K562 (cell line): ENCODE data around the gene NUDT22. TPM values are rescaled to one million over a fixed set of nuclear protein-coding genes. Genes with fewer than 3 reads are reported as not detected.

Source experiments
- BRD9 ChIP-seq: fragments of 450-650 bp; IDR thresholded peaks from 2 replicates; pipeline ENCODE4 v1.6.1; 2018; ENCODE audit warnings: low read depth; ENCODE audit not compliant: partially characterized antibody
- CBFA2T3 ChIP-seq: fragments of 450-650 bp; IDR thresholded peaks from 2 replicates; pipeline ENCODE4 v1.6.1; 2017
- CBX3 ChIP-seq, 2 experiments: IDR thresholded peaks; 1 replicate in 1 of 2; 2 replicates in 1 of 2; pipeline ENCODE4 v1.6.1; 2012; ENCODE audit warnings: inconsistent platforms in 2 of 2, low read length in 2 of 2, borderline replicate concordance in 1 of 2, control low read depth in 1 of 2
- CHD2 ChIP-seq: IDR thresholded peaks from 2 replicates; pipeline ENCODE4 v1.6.1; 2011; ENCODE audit warnings: low read depth, low read length
- CREM ChIP-seq: IDR thresholded peaks from 2 replicates; pipeline ENCODE4 v1.6.1; 2014; ENCODE audit warnings: antibody characterized with exemption, low read depth
- EGR1 ChIP-seq: fragments of 450-650 bp; conservative IDR thresholded peaks from 2 replicates; pipeline ENCODE4 v1.6.1; 2017; ENCODE audit warnings: mild to moderate bottlenecking
- EWSR1 ChIP-seq: fragments of 450-650 bp; IDR thresholded peaks from 2 replicates; pipeline ENCODE4 v1.6.1; 2018; ENCODE audit warnings: borderline replicate concordance, mild to moderate bottlenecking, low read depth, moderate library complexity; ENCODE audit not compliant: partially characterized antibody
- GABPB1 ChIP-seq: sonication (generic); formaldehyde crosslinking; IDR thresholded peaks from 2 replicates; pipeline ENCODE4 v1.8.0; 2022; ENCODE audit warnings: mild to moderate bottlenecking, missing genetic modification reagents
- GATA2 ChIP-seq: sonication (generic); formaldehyde crosslinking; IDR thresholded peaks from 2 replicates; pipeline ENCODE4 v1.4.0; 2020; ENCODE audit warnings: mild to moderate bottlenecking, missing genetic modification reagents
- JUNB ChIP-seq: fragments of 450-650 bp; formaldehyde crosslinking; conservative IDR thresholded peaks from 2 replicates; pipeline ENCODE4 v1.4.0; 2020; ENCODE audit warnings: mild to moderate bottlenecking
- KAT8 ChIP-seq: fragments of 450-650 bp; IDR thresholded peaks from 2 replicates; pipeline ENCODE4 v1.6.1; 2016; ENCODE audit warnings: low read depth, mild to moderate bottlenecking
- MTA2 ChIP-seq: fragments of 450-650 bp; IDR thresholded peaks from 2 replicates; pipeline ENCODE4 v1.6.1; 2016; ENCODE audit warnings: low read depth
- NFYB ChIP-seq: IDR thresholded peaks from 2 replicates; pipeline ENCODE4 v1.6.1; 2011; ENCODE audit warnings: mild to moderate bottlenecking, moderate library complexity; ENCODE audit not compliant: insufficient read length; ENCODE audit errors: extremely low read depth
- PCBP2 ChIP-seq: fragments of 200-400 bp; formaldehyde crosslinking; IDR thresholded peaks from 2 replicates; pipeline ENCODE4 v1.6.1; 2018; ENCODE audit warnings: low read length, low read depth, mild to moderate bottlenecking, moderate library complexity; ENCODE audit not compliant: poor library complexity, severe bottlenecking
- POLR2A ChIP-seq: fragments of 450-650 bp; conservative IDR thresholded peaks from 2 replicates; pipeline ENCODE4 v1.6.1; 2016
- POLR2G ChIP-seq: fragments of 200-400 bp; formaldehyde crosslinking; IDR thresholded peaks from 2 replicates; pipeline ENCODE4 v1.6.1; 2017; ENCODE audit warnings: low read depth, mild to moderate bottlenecking, antibody characterized with exemption, low read length, moderate library complexity
- PPARD ChIP-seq: fragments of 250-450 bp; sonication (Bioruptor Pico); IDR thresholded peaks from 2 replicates; pipeline ENCODE4 v1.8.0; 2022; ENCODE audit warnings: inconsistent platforms, mild to moderate bottlenecking, moderate library complexity
- RBM22 ChIP-seq: fragments of 200-400 bp; formaldehyde crosslinking; IDR thresholded peaks from 2 replicates; pipeline ENCODE4 v1.6.1; 2018; ENCODE audit warnings: low read length, low read depth; ENCODE audit not compliant: poor library complexity, severe bottlenecking
- RCOR1 ChIP-seq, 2 experiments: IDR thresholded peaks; 2 replicates each; pipeline ENCODE4 v1.6.1; 2012; ENCODE audit warnings: low read depth in 2 of 2, low read length in 2 of 2, borderline replicate concordance in 1 of 2, improper control_type of control experiment in 1 of 2
- THAP7 ChIP-seq: fragments of 250-450 bp; sonication (Bioruptor Pico); IDR thresholded peaks from 2 replicates; pipeline ENCODE4 v1.5.0; 2021
- WHSC1 ChIP-seq: IDR thresholded peaks from one replicate; pipeline ENCODE4 v1.6.1; 2012; ENCODE audit warnings: low read length, control low read depth, inconsistent platforms
- ZNF184 ChIP-seq: sonication (generic); formaldehyde crosslinking; IDR thresholded peaks from 2 replicates; pipeline ENCODE4 v1.5.0; 2020; ENCODE audit warnings: missing genetic modification reagents
- ZNF3 ChIP-seq: fragments of 250-450 bp; sonication (Bioruptor Pico); IDR thresholded peaks from 2 replicates; pipeline ENCODE4 v1.5.0; 2021; ENCODE audit warnings: mild to moderate bottlenecking, moderate library complexity
- ZNF398 ChIP-seq: fragments of 250-450 bp; sonication (Bioruptor Pico); IDR thresholded peaks from 2 replicates; pipeline ENCODE4 v1.8.0; 2021; ENCODE audit warnings: moderate library complexity, mild to moderate bottlenecking, inconsistent platforms
- ZNF444 ChIP-seq: fragments of 250-450 bp; sonication (Bioruptor Pico); IDR thresholded peaks from 2 replicates; pipeline ENCODE4 v1.4.0; 2020; ENCODE audit warnings: mild to moderate bottlenecking, moderate library complexity
- ZNF707 ChIP-seq: fragments of 250-450 bp; sonication (Bioruptor Pico); conservative IDR thresholded peaks from 2 replicates; pipeline ENCODE4 v1.8.0; 2022; ENCODE audit warnings: inconsistent platforms, mild to moderate bottlenecking, moderate library complexity
- ZSCAN29 ChIP-seq: fragments of 450-650 bp; IDR thresholded peaks from 2 replicates; pipeline ENCODE4 v1.6.1; 2017
- polyA plus RNA-seq, 8 experiments: library from polyadenylated mRNA; depleted of rRNA in 4 of 8; stranded (reverse) in 5 of 8; unstranded in 3 of 8; fragments of >200 nt; fragmentation: Nextera tagmentation in 2 of 8; fragmentation: Illumina TruSeq in 1 of 8; extraction: Ambion mirVana in 2 of 8; extraction: Trizol in 1 of 8; gene quantifications; 2 replicates each; pipeline versions ENCODE4 v1.2.1 to v1.2.3, GENCODE V29; 2011 to 2014; ENCODE audit warnings: inconsistent platforms in 1 of 8, missing spikeins in 1 of 8
- total RNA-seq, 7 experiments: library from RNA; depleted of rRNA in 6 of 7; stranded (reverse); fragments of >200 nt in 6 of 7; fragmentation: Illumina TruSeq in 2 of 7; extraction: Trizol in 2 of 7; gene quantifications; 2 replicates each; pipeline versions ENCODE4 v1.2.1 to v1.2.3, GENCODE V29; 2011 to 2021; ENCODE audit warnings: low replicate concordance in 1 of 7
- TF ChIP-seq, protein P1 (sequence below): fragments of 250-450 bp; sonication (Bioruptor Pico); IDR thresholded peaks from 2 replicates; pipeline ENCODE4 v1.6.1; 2021; ENCODE audit warnings: mild to moderate bottlenecking

Gene NUDT22
- total and polyA plus RNA-seq, 9 of the 15 experiments (the other 6 are each of a cell fraction or from before 2014, with no cell fraction given) = 6.3 to 92.6 (median 37.4) TPM

GRCh38 chr11:64224151-64224890 lies 1.8 kb upstream of the NUDT22 start (continued):
- TF ChIP-seq RBM22 (peak; percentile 56), EGR1 (no peak), GATA2 (CRISPR knock-in tag) (no peak), JUNB (CRISPR knock-in tag) (no peak), POLR2A (peak; percentile 72), MTA2 (no peak), KAT8 (no peak), POLR2G (peak; percentile 81), CHD2 (0 out of 2 replicates have a peak, but pooled peaks have one; percentile 11), CBFA2T3 (no peak), RCOR1 (IDR thresholded peaks at IDR 0.05; ENCODE audit: borderline replicate concordance in 1 of 2, low read depth in 2 of 2, low read length in 2 of 2) (no peak), NFYB (no peak), ZNF3 (no peak), PPARD (CRISPR knock-in tag) (no peak), ZNF184 (CRISPR knock-in tag) (no peak), GABPB1 (CRISPR knock-in tag) (no peak), THAP7 (CRISPR knock-in tag) (0 out of 2 replicates have a peak, but pooled peaks have one; percentile 26), CREM (no peak), CBX3 (IDR thresholded peaks at IDR 0.05; ENCODE audit: borderline replicate concordance in 1 of 2, low read length in 2 of 2) (no peak), ZSCAN29 (no peak), ZNF444 (CRISPR knock-in tag) (no peak), WHSC1 (no peak), ZNF398 (CRISPR knock-in tag) (no peak), PCBP2 (no peak), BRD9 (no peak), EWSR1 (no peak), ZNF707 (CRISPR knock-in tag) (no peak)
- TF ChIP-seq, protein P1, sequence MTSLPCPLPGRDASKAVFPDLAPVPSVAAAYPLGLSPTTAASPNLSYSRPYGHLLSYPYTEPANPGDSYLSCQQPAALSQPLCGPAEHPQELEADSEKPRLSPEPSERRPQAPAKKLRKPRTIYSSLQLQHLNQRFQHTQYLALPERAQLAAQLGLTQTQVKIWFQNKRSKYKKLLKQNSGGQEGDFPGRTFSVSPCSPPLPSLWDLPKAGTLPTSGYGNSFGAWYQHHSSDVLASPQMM (CRISPR knock-in tag) = no peak
